Measurements from ENCODE around the gene RAB26. TPM values are rescaled to one million over a fixed set of nuclear protein-coding genes. Genes with fewer than 3 reads are reported as not detected.

RAB26 gene
- total RNA-seq, 1 donor from 2014 or later: not detected

GRCh38 chr16:2142942-2143877, 5.2 kb upstream of the RAB26 start:
- intact Hi-C loops (cut with micrococcal nuclease): no loop called here

- intact Hi-C loops (cut with micrococcal nuclease): no loop called here
Measured at GRCh38 chr16:2143878-2144485, 4.4 kb upstream of the RAB26 start.

GRCh38 chr16:2145843-2146242, 2.6 kb upstream of the RAB26 start:
- intact Hi-C loops (cut with micrococcal nuclease): no loop called here

- intact Hi-C loops (cut with micrococcal nuclease): no loop called here
Measured at GRCh38 chr16:2147378-2147777, 1.0 kb upstream of the RAB26 start.

GRCh38 chr16:2148714-2149629, 547 bp downstream of the RAB26 start:
- intact Hi-C loops (cut with micrococcal nuclease): no loop called here

- intact Hi-C loops (cut with micrococcal nuclease): no loop called here
Measured at GRCh38 chr16:2149630-2150417, 1.4 kb downstream of the RAB26 start.

GRCh38 chr16:2150418-2151187, 2.2 kb downstream of the RAB26 start:
- intact Hi-C loops (cut with micrococcal nuclease): no loop called here

- intact Hi-C loops (cut with micrococcal nuclease): no loop called here
Measured at GRCh38 chr16:2151188-2152091, 3.0 kb downstream of the RAB26 start.

GRCh38 chr16:2152695-2153506, 4.5 kb downstream of the RAB26 start:
- intact Hi-C loops (cut with micrococcal nuclease): no loop called here

- intact Hi-C loops (cut with micrococcal nuclease): loop anchor here (1.0 to 5.0 kb wide), 4 partner anchors 18 to 144 kb away; partner anchors contain the start of genes MLST8, NTHL1 and TSC2
Measured at GRCh38 chr16:2154533-2155090, 6.2 kb downstream of the RAB26 start.

GRCh38 chr16:2155091-2155950, 6.9 kb downstream of the RAB26 start, which contains the start of gene TRAF7:
TSS of gene TRAF7 (plus strand) at chr16:2155782. CDS start at chr16:2163921, 8,139 bp downstream.
- intact Hi-C loops (cut with micrococcal nuclease): loop anchor here (1.0 to 5.0 kb wide), 4 partner anchors 19 to 145 kb away; partner anchors contain the start of genes MLST8, NTHL1 and TSC2

GRCh38 chr16:2155977-2156848, 7.8 kb downstream of the RAB26 start:
- intact Hi-C loops (cut with micrococcal nuclease): loop anchor here (1.0 to 5.0 kb wide), 4 partner anchors 20 to 146 kb away; partner anchors contain the start of genes MLST8, NTHL1 and TSC2

GRCh38 chr16:2156849-2157224, 8.4 kb downstream of the RAB26 start:
- intact Hi-C loops (cut with micrococcal nuclease): loop anchor here (5.0 kb wide), 1 partner anchor 50 kb away; the partner anchor contains the start of gene MLST8

GRCh38 chr16:2157480-2158261, 9.2 kb downstream of the RAB26 start:
- intact Hi-C loops (cut with micrococcal nuclease): loop anchor here (5.0 kb wide), 1 partner anchor 50 kb away; the partner anchor contains the start of gene MLST8

All from T-helper 2 cell treated with Interferon-gamma antibody and Interleukin-4, amounts not matched to agents 100 ng/mL and 5 ng/mL, for 36 hours (primary cell).